Naive thymus-derived CD8-positive, alpha-beta T cell (primary cell): Measurements from ENCODE around the gene UBASH3B. TPM values are rescaled to one million over a fixed set of nuclear protein-coding genes. Genes with fewer than 3 reads are reported as not detected.
"Not testable (repeated sequence)": the region's sequence is repeated elsewhere in the genome, so short reads cannot be mapped to it uniquely, and the experiment has no call there.

Experiments
- ATAC-seq, 2 donors: fragments of 150-1000 bp; cut with Tn5 transposase in 1 of 2; sonication (Bioruptor Pico), chemical (Tn5 transposase) in 1 of 2; 1 replicate in 1 of 2; 2 replicates in 1 of 2; pipeline ENCODE4 v1.10.0; 2021; ENCODE audit warnings: mild to moderate bottlenecking in 2 of 2, moderate library complexity in 2 of 2
- POLR2A ChIA-PET: fragments of 350-600 bp; sonication (Branson Sonifier 250); formaldehyde crosslinking; loops from one replicate; lab custom pipeline; 2021; ENCODE audit warnings: antibody characterized with exemption; lab: Charles Lee
- DNase-seq, 10 donors: peaks; one replicate each; pipeline versions ENCODE4 v3.0.0 to v3.0.0-alpha.2; 2020 to 2022
- H3K27ac Mint-ChIP-seq, 10 donors: one replicate each; pipeline ENCODE4 v1.8.0; 2020 to 2022; ENCODE audit warnings: mild to moderate bottlenecking in 10 of 10, mixed read lengths in 10 of 10, moderate library complexity in 4 of 10, inconsistent platforms in 1 of 10
- H3K27me3 Mint-ChIP-seq, 5 donors: one replicate each; pipeline ENCODE4 v1.8.0; 2021 to 2022; ENCODE audit warnings: mixed read lengths in 5 of 5
- H3K36me3 Mint-ChIP-seq, 3 donors: one replicate each; pipeline ENCODE4 v1.8.0; 2020 to 2022; ENCODE audit warnings: mixed read lengths in 3 of 3, mild to moderate bottlenecking in 2 of 3, inconsistent platforms in 1 of 3
- H3K4me1 Mint-ChIP-seq, 4 donors: one replicate each; pipeline ENCODE4 v1.8.0; 2021 to 2022; ENCODE audit warnings: mixed read lengths in 4 of 4
- H3K4me3 Mint-ChIP-seq, 10 donors: one replicate each; pipeline ENCODE4 v1.8.0; 2020 to 2022; ENCODE audit warnings: mild to moderate bottlenecking in 10 of 10, mixed read lengths in 10 of 10, moderate library complexity in 6 of 10, inconsistent platforms in 1 of 10
- H3K9me3 Mint-ChIP-seq, 9 donors: one replicate each; pipeline ENCODE4 v1.8.0; 2020 to 2022; ENCODE audit warnings: mixed read lengths in 9 of 9, mild to moderate bottlenecking in 3 of 9, inconsistent platforms in 1 of 9, moderate library complexity in 1 of 9
- polyA plus RNA-seq, 3 donors: library from polyadenylated mRNA; unstranded; fragments of 300-500 nt; fragmentation: Illumina TruSeq; gene quantifications; one replicate each; pipeline ENCODE4 v1.2.3, GENCODE V29; 2021
- total RNA-seq, 8 experiments: library from RNA in 2 of 8; stranded (reverse) in 2 of 8; gene quantifications; one replicate each; pipeline ENCODE4 v1.2.3 and lab custom pipeline; 2021 to 2026

The UBASH3B gene
- total and polyA plus RNA-seq, 5 experiments from 2014 or later, result 6.8 to 35.2 (median 12.8) TPM

- H3K27ac Mint-ChIP-seq, result peak overlapping the region in 6 of 10 donors; percentile 8 to 90 (median 75)
- H3K36me3 Mint-ChIP-seq, result peaks cover 0 to 35% (median 14%) of the 10 kb centered on the region in 3 donors
- no peak for DNase-seq
- H3K9me3 Mint-ChIP-seq, result no peaks in the 10 kb centered on the region
- H3K4me3 Mint-ChIP-seq, result peak overlapping the region in 4 of 10 donors; percentile 58 to 68 (median 60)
- no peaks in the 10 kb centered on the region for H3K27me3 Mint-ChIP-seq
- peaks cover 14 to 86% (median 73%) of the 10 kb centered on the region in 4 donors for H3K4me1 Mint-ChIP-seq
- no peak for ATAC-seq
- POLR2A ChIA-PET, result no interaction called here
These were observed 156.2 kb downstream of the UBASH3B start for GRCh38 chr11:122811721-122812120.

DNA sequence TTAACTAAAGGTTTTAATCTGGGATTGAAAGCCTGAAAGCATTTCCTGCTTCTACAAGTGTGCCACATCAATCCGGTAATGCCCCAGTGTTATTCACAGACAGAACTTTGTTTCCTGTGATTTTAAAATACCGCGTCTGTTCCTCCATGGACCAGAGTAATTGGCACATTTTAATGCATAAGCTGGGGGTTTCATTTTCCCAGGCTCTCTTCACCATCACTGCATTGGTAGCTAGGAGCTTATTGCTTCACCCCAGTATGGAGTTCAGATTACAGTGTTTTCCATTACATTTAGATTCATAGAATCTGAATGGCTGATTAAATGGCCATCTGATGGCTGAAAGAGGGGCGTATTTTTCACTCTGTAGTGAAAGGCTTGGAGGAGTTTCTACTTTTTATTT is 157.1 kb downstream of the UBASH3B start:
- H3K9me3 Mint-ChIP-seq, result no peaks in the 10 kb centered on the region
- ATAC-seq (peak; percentile 69 to 86), DNase-seq (peak in 4 of 10 donors; percentile 4 to 42 (median 30))
- peak overlapping the region; percentile 8 to 90 (median 65) for H3K27ac Mint-ChIP-seq
- no peaks in the 10 kb centered on the region for H3K27me3 Mint-ChIP-seq
- POLR2A ChIA-PET, result interaction anchor here (0.7 kb wide), 1 partner anchor 763 kb away, joined by 3 read pairs; no protein-coding TSS in a partner anchor
- peak overlapping the region in 9 of 10 donors; percentile 19 to 68 (median 58) for H3K4me3 Mint-ChIP-seq
- peaks cover 18 to 84% (median 73%) of the 10 kb centered on the region in 4 donors for H3K4me1 Mint-ChIP-seq
- H3K36me3 Mint-ChIP-seq, result peaks cover 0 to 29% (median 14%) of the 10 kb centered on the region in 3 donors

GRCh38 chr11:122813176-122813893 is 157.8 kb downstream of the UBASH3B start:
- Mint-ChIP-seq H3K36me3 (peaks cover 0 to 24% (median 14%) of the 10 kb centered on the region in 3 donors), H3K27ac (peak overlapping the region in 2 of 10 donors; percentile 32 to 81), H3K9me3 (no peaks in the 10 kb centered on the region), H3K4me3 (peak overlapping the region in 2 of 10 donors; percentile 3 to 28), H3K4me1 (peaks cover 17 to 78% (median 67%) of the 10 kb centered on the region in 4 donors), H3K27me3 (no peaks in the 10 kb centered on the region)
- POLR2A ChIA-PET, result interaction anchor here (0.7 kb wide), 1 partner anchor 763 kb away, joined by 3 read pairs; no protein-coding TSS in a partner anchor
- DNase-seq (no peak), ATAC-seq (no peak)

DNA sequence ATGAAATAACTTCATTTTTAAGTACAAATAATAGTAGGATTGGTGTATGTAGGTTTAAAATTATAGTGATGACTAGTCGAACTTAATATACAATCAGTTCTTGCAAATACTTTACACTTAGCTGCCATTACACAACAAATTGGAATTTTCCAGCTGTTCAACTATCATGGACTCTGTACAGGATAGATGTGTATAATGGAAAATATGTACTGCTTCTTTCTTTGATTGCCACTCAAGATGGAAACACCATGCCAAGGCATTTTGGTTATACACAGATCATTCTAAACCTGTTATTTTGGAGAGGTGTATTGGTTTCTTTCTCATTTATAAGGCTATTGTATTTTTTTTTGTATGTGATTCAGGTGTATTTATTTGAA is 158.4 kb downstream of the UBASH3B start:
- POLR2A ChIA-PET, result no interaction called here
- Mint-ChIP-seq H3K36me3 (peaks cover 0 to 18% (median 18%) of the 10 kb centered on the region in 3 donors), H3K27me3 (no peaks in the 10 kb centered on the region), H3K4me1 (peaks cover 16 to 73% (median 62%) of the 10 kb centered on the region in 4 donors), H3K9me3 (no peaks in the 10 kb centered on the region), H3K4me3 (no peak overlapping the region), H3K27ac (peak overlapping the region in 2 of 10 donors; percentile 49 to 81)
- DNase-seq (no peak), ATAC-seq (no peak)

- no peak overlapping the region for H3K4me3 Mint-ChIP-seq
These were observed 158.9 kb downstream of the UBASH3B start for GRCh38 chr11:122814401-122814800.

GRCh38 chr11:122815900-122816299 is 160.4 kb downstream of the UBASH3B start:
- H3K36me3 Mint-ChIP-seq, result peaks cover 0 to 17% (median 9%) of the 10 kb centered on the region in 3 donors
- no peak for DNase-seq
- H3K4me3 Mint-ChIP-seq, result no peak overlapping the region
- H3K27ac Mint-ChIP-seq, result no peak overlapping the region
- ATAC-seq, result no peak
- no peaks in the 10 kb centered on the region for H3K27me3 Mint-ChIP-seq
- peaks cover 0 to 16% (median 5%) of the 10 kb centered on the region in 9 donors for H3K9me3 Mint-ChIP-seq
- peaks cover 16 to 54% (median 48%) of the 10 kb centered on the region in 4 donors for H3K4me1 Mint-ChIP-seq
- POLR2A ChIA-PET, result no interaction called here

More at GRCh38 chr11:122814401-122814800, 158.9 kb downstream of the UBASH3B start:
- DNase-seq (no peak), ATAC-seq (no peak)
- Mint-ChIP-seq H3K27me3 (no peaks in the 10 kb centered on the region), H3K27ac (peak overlapping the region in 4 of 10 donors; percentile 31 to 81 (median 53)), H3K9me3 (peaks cover 0 to 4% (median 2%) of the 10 kb centered on the region in 9 donors), H3K36me3 (peaks cover 3 to 22% (median 13%) of the 10 kb centered on the region in 3 donors), H3K4me1 (peaks cover 16 to 68% (median 57%) of the 10 kb centered on the region in 4 donors)
- POLR2A ChIA-PET, result no interaction called here

- Mint-ChIP-seq H3K27ac (peak overlapping the region in 4 of 10 donors; percentile 27 to 52 (median 34)), H3K36me3 (peaks cover 0 to 17% (median 9%) of the 10 kb centered on the region in 3 donors), H3K4me1 (peaks cover 16 to 55% (median 49%) of the 10 kb centered on the region in 4 donors), H3K4me3 (no peak overlapping the region), H3K9me3 (peaks cover 0 to 16% (median 5%) of the 10 kb centered on the region in 9 donors), H3K27me3 (no peaks in the 10 kb centered on the region)
- no peak for DNase-seq
- no peak for ATAC-seq
- POLR2A ChIA-PET, result no interaction called here
These were observed 161.4 kb downstream of the UBASH3B start for GRCh38 chr11:122816761-122817520.

DNA sequence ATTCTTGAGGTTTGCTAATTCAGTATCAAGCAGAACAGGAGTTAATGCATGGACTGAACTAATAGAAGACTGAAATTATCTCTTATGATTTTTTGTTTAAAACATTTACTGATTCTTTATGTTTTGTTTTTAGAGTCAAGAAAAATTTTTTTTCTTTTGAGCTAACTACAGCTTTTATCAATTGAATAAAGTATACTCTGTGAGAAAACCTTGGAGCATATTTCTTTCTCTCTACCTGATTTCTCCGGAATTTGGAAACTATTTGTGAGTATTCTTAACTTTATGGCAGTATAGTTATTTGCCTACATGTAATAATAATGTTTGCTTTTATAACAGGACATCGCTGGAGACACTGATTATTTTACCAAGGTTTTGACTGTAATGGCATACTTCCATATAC is 164.6 kb downstream of the UBASH3B start:
- peaks cover 0 to 16% (median 5%) of the 10 kb centered on the region in 9 donors for H3K9me3 Mint-ChIP-seq
- no peak for ATAC-seq
- no peak for DNase-seq
- no peak overlapping the region for H3K27ac Mint-ChIP-seq
- H3K4me3 Mint-ChIP-seq, result no peak overlapping the region
- POLR2A ChIA-PET, result no interaction called here
- no peaks in the 10 kb centered on the region for H3K27me3 Mint-ChIP-seq
- peaks cover 0 to 17% (median 9%) of the 10 kb centered on the region in 3 donors for H3K36me3 Mint-ChIP-seq
- peaks cover 11 to 38% (median 27%) of the 10 kb centered on the region in 4 donors for H3K4me1 Mint-ChIP-seq

- Mint-ChIP-seq H3K27ac (peak overlapping the region in 6 of 10 donors; percentile 4 to 85 (median 46)), H3K27me3 (no peaks in the 10 kb centered on the region), H3K4me1 (peaks cover 18 to 41% (median 25%) of the 10 kb centered on the region in 4 donors), H3K9me3 (peaks cover 0 to 16% (median 5%) of the 10 kb centered on the region in 9 donors), H3K4me3 (no peak overlapping the region), H3K36me3 (peaks cover 0 to 17% (median 9%) of the 10 kb centered on the region in 3 donors)
- no peak for DNase-seq
- ATAC-seq, result peak in 1 of 2 donors; percentile 55
- POLR2A ChIA-PET, result interaction anchor here (0.8 to 1.6 kb wide), 5 partner anchors 12 to 24 kb away, joined by 3 to 5 read pairs (median 3); partner anchors contain the start of gene CRTAM
These were observed 165.6 kb downstream of the UBASH3B start for GRCh38 chr11:122821169-122821568.

DNA sequence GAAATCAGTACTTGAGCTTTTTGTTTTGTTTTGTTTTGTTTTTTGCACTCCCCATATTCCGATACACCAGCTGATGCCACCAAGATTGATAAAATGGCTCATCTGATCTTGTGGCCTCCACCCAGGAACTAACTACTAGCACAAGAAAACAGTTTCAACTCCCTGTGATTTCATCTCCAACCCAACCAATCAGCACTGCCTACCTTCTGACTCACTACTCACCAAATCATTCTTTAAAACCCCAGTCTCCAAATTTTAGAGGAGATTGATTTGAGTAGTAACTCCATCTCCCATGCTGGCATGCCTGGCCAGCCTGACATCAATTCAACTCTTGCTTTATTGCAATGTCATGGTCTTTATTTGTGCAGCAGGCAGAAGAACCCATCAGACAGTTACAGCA is 166.7 kb downstream of the UBASH3B start:
- DNase-seq (no peak), ATAC-seq (no peak)
- Mint-ChIP-seq H3K9me3 (peaks cover 0 to 16% (median 5%) of the 10 kb centered on the region in 9 donors), H3K4me3 (no peak overlapping the region), H3K36me3 (peaks cover 0 to 17% (median 9%) of the 10 kb centered on the region in 3 donors), H3K27ac (peak overlapping the region in 1 of 10 donors; percentile 41), H3K4me1 (peaks cover 12 to 35% (median 17%) of the 10 kb centered on the region in 4 donors), H3K27me3 (no peaks in the 10 kb centered on the region)
- POLR2A ChIA-PET, result interaction anchor here (1.2 to 1.6 kb wide), 2 partner anchors 11 to 14 kb away, joined by 3 read pairs; no protein-coding TSS in a partner anchor

DNA sequence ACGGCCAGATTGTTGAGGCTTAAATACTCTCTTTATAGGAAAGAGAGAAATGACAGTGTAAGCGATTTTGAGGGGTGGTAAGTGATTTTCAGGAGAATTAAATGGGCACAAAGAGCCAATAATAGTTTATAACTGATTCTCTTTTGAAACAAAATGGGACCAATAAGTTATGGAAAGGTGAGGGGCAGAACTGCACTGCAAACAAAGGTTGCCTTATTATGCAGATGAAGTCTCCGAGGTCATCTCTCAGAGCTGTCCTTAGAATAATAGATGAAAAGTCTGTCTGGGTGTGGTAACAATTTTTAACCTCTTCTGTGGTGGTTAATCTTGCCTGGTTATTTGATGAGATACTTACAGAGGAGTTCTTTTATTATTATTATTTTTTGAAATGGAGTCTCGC is 168.0 kb downstream of the UBASH3B start:
- no peaks in the 10 kb centered on the region for H3K27me3 Mint-ChIP-seq
- DNase-seq, result no peak
- no peak overlapping the region for H3K4me3 Mint-ChIP-seq
- H3K4me1 Mint-ChIP-seq, result peaks cover 12 to 34% (median 17%) of the 10 kb centered on the region in 4 donors
- no peak for ATAC-seq
- peaks cover 0 to 14% (median 9%) of the 10 kb centered on the region in 3 donors for H3K36me3 Mint-ChIP-seq
- H3K27ac Mint-ChIP-seq, result no peak overlapping the region
- peaks cover 0 to 16% (median 5%) of the 10 kb centered on the region in 9 donors for H3K9me3 Mint-ChIP-seq
- POLR2A ChIA-PET, result no interaction called here

DNA sequence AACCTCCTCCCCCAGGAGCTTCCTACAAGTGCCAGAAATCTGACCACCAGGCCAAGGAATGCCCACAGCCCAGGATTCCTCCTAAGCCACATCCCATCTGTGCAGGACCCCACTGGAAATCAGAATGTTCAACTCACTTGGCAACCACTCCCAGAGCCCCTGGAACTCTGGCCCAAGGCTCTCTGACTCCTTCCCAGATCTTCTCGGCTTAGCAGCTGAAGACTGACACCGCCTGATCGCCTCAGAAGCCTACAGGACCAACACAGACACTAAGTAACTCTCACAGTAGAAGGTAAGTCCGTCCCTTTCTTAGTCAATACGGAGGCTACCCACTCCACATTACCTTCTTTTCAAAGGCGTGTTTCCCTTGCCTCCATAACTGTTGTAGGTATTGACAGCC is 173.8 kb downstream of the UBASH3B start:
- H3K4me3 Mint-ChIP-seq, POLR2A ChIA-PET, H3K9me3 Mint-ChIP-seq, ATAC-seq, H3K27me3 Mint-ChIP-seq, DNase-seq, H3K36me3 Mint-ChIP-seq: not testable (repeated sequence)
- H3K27ac Mint-ChIP-seq, result peak overlapping the region in 2 of 10 donors; percentile 16 to 31
- peaks cover 25 to 35% (median 28%) of the 10 kb centered on the region in 4 donors for H3K4me1 Mint-ChIP-seq
